ENCODE data around the gene NRIP1.

DNA sequence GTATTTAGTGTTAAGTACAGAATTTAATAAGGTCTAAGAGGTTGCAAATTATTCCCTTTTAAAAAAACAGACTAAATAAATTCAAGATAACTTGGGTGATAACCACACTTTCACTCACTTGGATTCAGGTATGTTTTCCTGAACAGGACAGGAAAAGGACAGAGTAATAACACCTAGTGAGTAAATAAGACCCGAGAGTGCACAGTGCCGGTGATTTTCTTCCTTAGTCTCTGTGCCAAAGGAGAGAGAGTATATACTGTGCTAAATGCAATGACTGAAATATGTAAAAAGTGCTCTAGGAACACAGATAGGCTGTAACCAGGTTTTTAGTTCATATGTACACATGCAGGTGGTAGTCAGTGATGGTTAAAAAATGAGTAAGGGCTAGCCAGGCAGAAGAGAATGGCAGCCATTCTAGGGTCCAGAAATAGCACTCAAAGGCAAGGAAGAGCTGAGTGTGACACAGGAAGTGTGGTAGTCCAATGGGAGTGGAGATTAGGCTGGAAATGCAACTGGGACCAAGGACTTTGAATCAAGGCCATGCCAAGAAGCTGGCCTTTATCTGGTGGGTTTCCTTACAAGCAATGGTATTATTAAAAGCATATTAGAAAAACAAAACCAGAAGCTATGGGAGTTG, 58.1 kb downstream of the NRIP1 start:
- no peak for TF ChIP-seq EP300 (IDR thresholded peaks at IDR 0.05)
- TF ChIP-seq, protein P1, sequence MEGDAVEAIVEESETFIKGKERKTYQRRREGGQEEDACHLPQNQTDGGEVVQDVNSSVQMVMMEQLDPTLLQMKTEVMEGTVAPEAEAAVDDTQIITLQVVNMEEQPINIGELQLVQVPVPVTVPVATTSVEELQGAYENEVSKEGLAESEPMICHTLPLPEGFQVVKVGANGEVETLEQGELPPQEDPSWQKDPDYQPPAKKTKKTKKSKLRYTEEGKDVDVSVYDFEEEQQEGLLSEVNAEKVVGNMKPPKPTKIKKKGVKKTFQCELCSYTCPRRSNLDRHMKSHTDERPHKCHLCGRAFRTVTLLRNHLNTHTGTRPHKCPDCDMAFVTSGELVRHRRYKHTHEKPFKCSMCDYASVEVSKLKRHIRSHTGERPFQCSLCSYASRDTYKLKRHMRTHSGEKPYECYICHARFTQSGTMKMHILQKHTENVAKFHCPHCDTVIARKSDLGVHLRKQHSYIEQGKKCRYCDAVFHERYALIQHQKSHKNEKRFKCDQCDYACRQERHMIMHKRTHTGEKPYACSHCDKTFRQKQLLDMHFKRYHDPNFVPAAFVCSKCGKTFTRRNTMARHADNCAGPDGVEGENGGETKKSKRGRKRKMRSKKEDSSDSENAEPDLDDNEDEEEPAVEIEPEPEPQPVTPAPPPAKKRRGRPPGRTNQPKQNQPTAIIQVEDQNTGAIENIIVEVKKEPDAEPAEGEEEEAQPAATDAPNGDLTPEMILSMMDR (IDR thresholded peaks at IDR 0.05), result no peak
